Measurements from ENCODE around the gene SSBP1.
A peak's percentile ranks its signal among the peaks of the same experiment; 100 is the strongest.
"Not testable (repeated sequence)": the region's sequence is repeated elsewhere in the genome, so short reads cannot be mapped to it uniquely, and the experiment has no call there.

Gene SSBP1

GRCh38 chr7:141737836-141738591, at the start of gene SSBP1:
Gene SSBP1, plus strand, starts transcription at chr7:141738358. Its CDS starts 809 bp downstream, at chr7:141739167.
- DNase-seq (ENCODE audit: low read depth) = peak; percentile 92

- DNase-seq (ENCODE audit: low read depth) = not testable (repeated sequence)
Observed at GRCh38 chr7:141689072-141689825, 48.9 kb upstream of the SSBP1 start.

GRCh38 chr7:141691540-141691939, 46.6 kb upstream of the SSBP1 start:
- DNase-seq (ENCODE audit: low read depth) = no peak

GRCh38 chr7:141691961-141692360, 46.2 kb upstream of the SSBP1 start:
- DNase-seq (ENCODE audit: low read depth) = no peak

GRCh38 chr7:141693082-141693481, 45.1 kb upstream of the SSBP1 start:
- no peak for DNase-seq (ENCODE audit: low read depth)

GRCh38 chr7:141695803-141696289, 42.3 kb upstream of the SSBP1 start:
- no peak for DNase-seq (ENCODE audit: low read depth)

GRCh38 chr7:141696348-141696747, 41.8 kb upstream of the SSBP1 start:
- DNase-seq (ENCODE audit: low read depth) = no peak

- no peak for DNase-seq (ENCODE audit: low read depth)
Observed at GRCh38 chr7:141697211-141697871, 40.8 kb upstream of the SSBP1 start.

- DNase-seq (ENCODE audit: low read depth) = no peak
Observed at GRCh38 chr7:141698247-141699015, 39.7 kb upstream of the SSBP1 start.

- no peak for DNase-seq (ENCODE audit: low read depth)
Observed at GRCh38 chr7:141699860-141700259, 38.3 kb upstream of the SSBP1 start.

- DNase-seq (ENCODE audit: low read depth) = no peak
Observed at GRCh38 chr7:141700296-141700847, 37.8 kb upstream of the SSBP1 start.

- no peak for DNase-seq (ENCODE audit: low read depth)
Observed at GRCh38 chr7:141700848-141701371, 37.2 kb upstream of the SSBP1 start.

- DNase-seq (ENCODE audit: low read depth) = no peak
Observed at GRCh38 chr7:141701489-141702046, 36.6 kb upstream of the SSBP1 start.

- peak; percentile 12 for DNase-seq (ENCODE audit: low read depth)
Observed at GRCh38 chr7:141702047-141702567, 36.1 kb upstream of the SSBP1 start, which contains the start of gene DENND11. Gene DENND11, minus strand, starts transcription at chr7:141702166. Its CDS starts 13 bp downstream, at chr7:141702153.

GRCh38 chr7:141702892-141703291, 35.3 kb upstream of the SSBP1 start:
- DNase-seq (ENCODE audit: low read depth) = no peak

- no peak for DNase-seq (ENCODE audit: low read depth)
Observed at GRCh38 chr7:141704112-141704511, 34.0 kb upstream of the SSBP1 start.

- DNase-seq (ENCODE audit: low read depth) = no peak
Observed at GRCh38 chr7:141704741-141705140, 33.4 kb upstream of the SSBP1 start.

- DNase-seq (ENCODE audit: low read depth) = no peak
Observed at GRCh38 chr7:141706239-141707064, 31.7 kb upstream of the SSBP1 start.

GRCh38 chr7:141708351-141708750, 29.8 kb upstream of the SSBP1 start, which contains the start of gene WEE2:
Gene WEE2, plus strand, starts transcription at chr7:141708353. Its CDS starts 406 bp downstream, at chr7:141708759.
- DNase-seq (ENCODE audit: low read depth) = no peak

GRCh38 chr7:141709318-141709717, 28.8 kb upstream of the SSBP1 start:
- DNase-seq (ENCODE audit: low read depth) = no peak
